SJCRH30 (cell line): Measurements from ENCODE around the gene PATJ. TPM values are rescaled to one million over a fixed set of nuclear protein-coding genes. Genes with fewer than 3 reads are reported as not detected.

Source experiments
- DNase-seq, 2 experiments: peaks; one replicate each; pipeline ENCODE4 v3.0.0-alpha.2; 2015 to 2020
- H3K27ac ChIP-seq: fragments of 250-450 bp; sonication (Bioruptor Pico); 2 replicates; pipeline ENCODE4 v1.5.1; 2020; ENCODE audit warnings: mild to moderate bottlenecking, moderate library complexity
- H3K27me3 ChIP-seq: fragments of 250-450 bp; sonication (Bioruptor Pico); 2 replicates; pipeline ENCODE4 v1.5.1; 2020; ENCODE audit warnings: mild to moderate bottlenecking, moderate library complexity
- H3K36me3 ChIP-seq: fragments of 250-450 bp; sonication (Bioruptor Pico); 2 replicates; pipeline ENCODE4 v1.5.1; 2020; ENCODE audit warnings: mild to moderate bottlenecking, moderate library complexity
- H3K4me1 ChIP-seq: fragments of 250-450 bp; sonication (Bioruptor Pico); 2 replicates; pipeline ENCODE4 v1.5.1; 2020; ENCODE audit warnings: mild to moderate bottlenecking, moderate library complexity
- H3K4me3 ChIP-seq: fragments of 250-450 bp; sonication (Bioruptor Pico); 2 replicates; pipeline ENCODE4 v1.5.1; 2020; ENCODE audit warnings: mild to moderate bottlenecking, moderate library complexity
- H3K9me3 ChIP-seq: fragments of 250-450 bp; sonication (Bioruptor Pico); replicated peaks from 2 replicates; pipeline ENCODE4 v1.5.1; 2020; ENCODE audit warnings: mild to moderate bottlenecking, moderate library complexity
- total RNA-seq: library from RNA; depleted of rRNA; stranded (reverse); fragments of >200 nt; shearing (Covaris generic); gene quantifications from 2 replicates; pipeline ENCODE4 v1.2.3, GENCODE V29; 2014

The PATJ gene
- total RNA-seq, 1 experiment from 2014 or later, result 4.0 TPM

DNA sequence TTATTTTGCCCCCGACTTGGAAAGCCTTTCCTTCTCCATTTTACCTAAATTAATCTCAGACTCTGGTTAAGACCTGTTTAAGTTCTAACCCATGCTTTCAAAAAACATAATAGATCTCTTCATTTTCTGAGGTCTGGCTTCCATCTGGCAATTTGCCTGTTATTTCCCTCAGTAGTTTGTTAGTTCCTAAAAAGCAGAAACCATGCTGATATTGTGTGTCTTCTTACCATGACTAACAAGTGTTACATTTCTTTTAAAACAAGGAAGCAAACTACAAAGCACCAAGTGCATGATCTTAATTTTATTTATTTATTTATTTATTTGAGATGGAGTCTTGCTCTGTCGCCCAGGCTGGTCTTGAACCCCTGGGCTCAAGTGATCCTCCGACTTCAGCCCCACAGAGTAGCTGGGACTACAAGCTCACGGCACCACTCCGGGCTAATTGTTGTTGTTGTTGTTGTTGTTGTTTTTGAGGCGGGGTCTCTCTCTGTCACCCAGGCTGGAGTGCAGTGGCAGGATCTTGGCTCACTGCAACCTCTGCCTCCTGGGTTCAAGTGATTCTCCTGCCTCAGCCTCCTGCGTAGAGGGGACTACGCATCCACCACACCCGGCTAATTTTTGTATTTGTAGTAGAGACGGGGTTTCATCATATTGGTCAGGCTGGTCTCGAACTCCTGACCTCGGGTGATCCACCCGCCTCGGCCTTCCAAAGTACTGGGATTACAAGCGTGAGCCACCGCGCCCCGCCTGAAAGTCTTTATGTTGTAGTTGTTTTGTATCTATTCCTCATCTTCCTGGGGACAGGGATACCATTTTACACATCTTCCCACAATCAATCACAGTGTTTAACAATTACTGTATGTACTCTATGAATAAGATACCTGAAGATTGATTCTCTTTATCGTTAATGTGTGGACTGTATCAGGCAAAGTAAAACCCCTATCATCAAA, 1.3 kb upstream of the PATJ start:
- Histone ChIP-seq H3K27me3 (no peaks in the 10 kb centered on the region), H3K4me1 (no peaks in the 10 kb centered on the region), H3K9me3 (no peaks in the 10 kb centered on the region), H3K36me3 (no peaks in the 10 kb centered on the region), H3K4me3 (peak overlapping the region; percentile 91), H3K27ac (no peak overlapping the region)
- DNase-seq, result no peak

DNA sequence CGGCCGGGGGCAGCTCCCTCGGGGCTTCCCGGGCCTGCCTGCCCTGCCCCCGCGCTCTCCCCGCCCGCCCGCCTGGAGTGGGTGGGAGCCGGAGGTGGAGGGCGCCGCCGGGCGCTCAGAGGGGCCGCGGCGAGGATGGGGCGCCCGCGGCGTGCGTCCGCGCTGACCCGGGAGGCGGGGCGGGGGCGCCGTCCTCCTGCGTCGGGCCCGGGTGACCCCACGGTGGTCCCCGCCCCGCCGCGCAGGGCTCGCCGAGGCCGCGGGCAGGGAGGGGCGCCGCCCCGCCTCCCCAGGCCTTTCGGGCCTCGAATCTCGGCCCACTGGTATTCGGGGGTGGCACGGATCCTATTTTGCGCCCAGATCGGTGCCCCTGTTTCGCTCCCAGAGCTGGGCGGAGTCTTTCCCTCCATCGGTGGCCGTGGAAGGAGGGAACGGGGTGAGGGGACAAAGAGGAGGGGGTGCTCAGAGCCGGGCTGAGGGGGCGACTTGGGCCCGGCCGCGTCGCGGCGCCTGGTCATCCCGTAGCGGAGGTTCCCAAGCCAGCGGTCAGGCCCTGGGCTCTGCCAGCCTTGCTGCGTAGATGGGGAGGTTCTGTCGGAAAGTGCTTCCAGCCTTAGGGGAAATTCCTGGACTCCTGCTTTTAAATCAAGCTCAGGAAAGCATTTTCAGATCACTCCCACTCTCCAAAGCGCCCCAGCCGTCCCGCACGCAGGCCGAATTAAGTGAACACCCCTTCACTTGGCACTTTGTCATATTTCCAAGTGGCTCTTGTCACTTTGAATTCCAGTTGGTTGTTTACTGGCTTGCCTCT, 545 bp downstream of the PATJ start:
- H3K27me3 ChIP-seq, result no peaks in the 10 kb centered on the region
- peak; percentile 77 to 78 for DNase-seq
- no peaks in the 10 kb centered on the region for H3K9me3 ChIP-seq
- H3K4me1 ChIP-seq, result no peaks in the 10 kb centered on the region
- peak overlapping the region; percentile 91 for H3K4me3 ChIP-seq
- no peaks in the 10 kb centered on the region for H3K36me3 ChIP-seq
- peak overlapping the region; percentile 80 for H3K27ac ChIP-seq

DNA sequence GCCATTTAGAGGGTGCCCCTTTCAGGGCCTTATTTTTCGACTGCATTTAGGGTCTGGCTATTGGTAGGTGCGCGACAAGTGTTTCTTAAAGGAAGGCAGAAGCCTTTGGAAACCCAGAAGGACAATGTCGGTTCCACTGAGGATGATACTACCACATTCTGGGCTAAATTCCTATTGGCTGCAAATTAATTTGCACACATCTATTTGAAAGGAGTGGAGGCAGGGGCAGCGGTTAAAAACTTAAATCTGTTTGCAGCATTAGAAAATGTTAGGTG, 1.1 kb downstream of the PATJ start:
- Histone ChIP-seq H3K4me1 (no peaks in the 10 kb centered on the region), H3K27me3 (no peaks in the 10 kb centered on the region), H3K36me3 (no peaks in the 10 kb centered on the region), H3K4me3 (peak overlapping the region; percentile 91), H3K27ac (peak overlapping the region; percentile 80), H3K9me3 (no peaks in the 10 kb centered on the region)
- DNase-seq, result no peak

DNA sequence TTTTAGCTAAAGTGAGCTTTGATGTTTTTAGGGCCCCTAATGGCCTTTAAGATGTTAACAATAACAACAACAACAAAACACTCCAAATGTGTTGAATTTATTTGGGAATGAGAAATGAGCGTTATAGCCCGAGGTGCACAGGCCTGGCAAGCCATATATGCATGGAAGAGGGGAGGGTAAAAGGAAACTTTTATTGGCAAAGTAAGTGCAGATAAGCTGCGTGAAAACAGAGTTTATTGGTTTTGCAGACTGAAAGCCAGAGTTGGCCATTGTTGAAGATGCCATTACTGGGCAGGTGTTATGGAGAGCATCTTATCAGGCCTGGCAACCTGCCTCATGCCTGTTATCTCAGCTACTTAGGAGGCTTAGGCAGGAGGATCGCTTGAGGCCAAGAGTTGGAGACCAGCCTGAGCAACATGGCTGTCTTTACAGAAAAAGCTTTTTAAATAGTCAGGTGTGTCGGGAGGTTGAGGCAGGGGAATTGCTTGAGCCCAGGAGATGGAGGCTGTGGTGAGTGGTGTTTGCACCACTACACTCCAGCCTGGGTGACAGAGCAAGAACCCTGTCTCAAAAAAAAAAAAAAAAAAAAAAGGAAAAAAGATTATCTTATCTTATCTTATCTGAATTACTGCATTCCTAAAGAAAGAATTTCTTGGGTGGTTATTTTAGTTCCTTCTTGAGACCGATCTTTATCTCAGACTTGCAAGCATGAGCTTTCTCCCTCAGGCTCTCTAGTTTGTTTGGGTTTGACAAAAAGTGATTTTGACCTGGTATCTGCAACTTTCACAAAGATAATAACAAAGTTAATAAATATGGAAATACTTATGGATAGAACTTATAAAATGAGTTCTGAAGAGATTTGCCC, 1.7 kb downstream of the PATJ start:
- no peaks in the 10 kb centered on the region for H3K36me3 ChIP-seq
- H3K27ac ChIP-seq, result no peak overlapping the region
- no peak for DNase-seq
- H3K4me1 ChIP-seq, result no peaks in the 10 kb centered on the region
- no peaks in the 10 kb centered on the region for H3K9me3 ChIP-seq
- no peaks in the 10 kb centered on the region for H3K27me3 ChIP-seq
- H3K4me3 ChIP-seq, result peak overlapping the region; percentile 91

DNA sequence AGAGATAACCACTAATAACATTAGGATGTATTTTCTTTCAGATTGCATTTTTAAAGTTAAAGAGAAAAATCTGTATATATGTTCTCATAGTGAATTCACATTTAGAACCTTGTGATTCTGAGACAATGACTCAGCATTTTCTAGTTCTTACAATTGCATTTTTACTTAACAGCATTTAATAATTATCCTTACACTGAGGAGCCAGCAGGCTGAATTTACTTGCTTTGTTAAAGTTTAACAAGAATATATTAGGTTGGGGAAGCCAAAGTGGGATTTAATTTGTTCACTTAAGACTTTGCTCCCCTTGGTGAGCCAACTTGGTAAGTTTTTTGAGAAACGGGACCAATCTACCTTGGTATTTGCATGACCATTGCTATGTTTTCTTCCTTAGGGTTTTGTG, 4.5 kb downstream of the PATJ start:
- Histone ChIP-seq H3K27ac (no peak overlapping the region), H3K36me3 (no peaks in the 10 kb centered on the region), H3K4me1 (no peaks in the 10 kb centered on the region), H3K9me3 (no peaks in the 10 kb centered on the region), H3K4me3 (no peak overlapping the region), H3K27me3 (no peaks in the 10 kb centered on the region)
- no peak for DNase-seq

DNA sequence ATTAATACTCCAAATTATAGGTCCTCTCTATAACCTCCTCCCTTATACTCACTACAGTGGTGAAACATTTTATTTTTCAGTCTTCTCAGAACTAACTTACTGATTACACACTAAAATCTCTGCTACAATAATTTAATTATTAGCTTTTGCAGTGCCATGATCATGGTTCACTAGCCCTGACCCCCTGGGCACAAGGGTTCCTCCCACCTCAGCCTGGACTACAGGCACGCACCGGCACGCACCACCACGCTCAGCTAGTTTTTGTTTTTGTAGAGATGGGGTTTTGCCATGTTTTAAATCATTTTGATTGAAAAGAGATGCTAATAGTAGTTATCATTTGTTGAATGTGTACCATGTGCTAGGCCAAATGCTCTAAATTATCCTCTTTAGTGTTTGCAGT, 6.3 kb downstream of the PATJ start:
- H3K27me3 ChIP-seq, result no peaks in the 10 kb centered on the region
- DNase-seq, result no peak

DNA sequence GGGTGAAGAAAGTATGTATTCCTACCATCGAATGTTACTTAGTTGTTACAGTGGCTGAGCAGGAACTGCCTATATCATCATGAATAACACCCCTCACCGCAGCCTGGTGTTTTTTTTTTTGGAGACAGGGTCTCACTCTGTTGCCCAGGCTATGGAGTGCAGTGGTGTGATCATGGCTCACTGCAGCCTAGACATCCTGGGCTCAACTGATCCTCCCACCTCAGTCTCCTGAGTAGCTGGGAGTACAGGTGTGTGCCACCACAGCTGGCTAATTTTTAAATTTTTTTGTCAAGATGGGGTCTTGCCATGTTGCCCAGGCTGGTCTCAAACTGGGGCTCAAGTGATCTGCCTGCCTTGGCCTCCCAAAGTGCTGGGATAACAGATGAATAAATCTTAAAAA, 7.3 kb downstream of the PATJ start:
- H3K27me3 ChIP-seq, result no peaks in the 10 kb centered on the region
- no peaks in the 10 kb centered on the region for H3K36me3 ChIP-seq
- H3K9me3 ChIP-seq, result no peaks in the 10 kb centered on the region
- no peak overlapping the region for H3K4me3 ChIP-seq
- no peak for DNase-seq
- H3K27ac ChIP-seq, result no peak overlapping the region
- no peaks in the 10 kb centered on the region for H3K4me1 ChIP-seq

More for the DNA sequence above, 6.3 kb downstream of the PATJ start:
- Histone ChIP-seq H3K27ac (no peak overlapping the region), H3K9me3 (no peaks in the 10 kb centered on the region), H3K36me3 (no peaks in the 10 kb centered on the region), H3K4me1 (no peaks in the 10 kb centered on the region), H3K4me3 (no peak overlapping the region)

DNA sequence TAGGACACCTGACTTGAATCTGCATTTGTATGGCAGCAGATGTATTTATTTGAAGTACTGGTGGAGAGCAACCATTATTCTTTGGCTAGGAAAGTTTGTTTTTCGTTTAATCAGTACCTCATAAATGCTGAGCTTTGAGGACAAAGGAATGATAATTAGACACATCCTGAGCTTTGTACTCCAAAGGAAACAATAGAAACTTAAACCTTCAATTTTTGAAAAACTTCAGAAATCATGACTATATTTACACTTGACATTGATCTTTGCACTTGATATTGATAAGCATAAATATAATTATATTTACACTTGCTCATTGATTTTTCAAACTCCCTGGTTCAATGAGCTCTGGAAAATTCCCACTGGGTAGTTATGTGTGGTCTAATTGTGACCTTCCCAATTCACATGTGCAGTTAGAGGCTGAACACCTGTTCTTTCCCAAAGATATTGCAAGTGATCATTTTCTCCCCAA, 10.7 kb downstream of the PATJ start:
- no peak overlapping the region for H3K4me3 ChIP-seq
- H3K27ac ChIP-seq, result no peak overlapping the region
- DNase-seq, result no peak
- no peaks in the 10 kb centered on the region for H3K9me3 ChIP-seq
- no peaks in the 10 kb centered on the region for H3K4me1 ChIP-seq
- no peaks in the 10 kb centered on the region for H3K36me3 ChIP-seq
- H3K27me3 ChIP-seq, result no peaks in the 10 kb centered on the region

DNA sequence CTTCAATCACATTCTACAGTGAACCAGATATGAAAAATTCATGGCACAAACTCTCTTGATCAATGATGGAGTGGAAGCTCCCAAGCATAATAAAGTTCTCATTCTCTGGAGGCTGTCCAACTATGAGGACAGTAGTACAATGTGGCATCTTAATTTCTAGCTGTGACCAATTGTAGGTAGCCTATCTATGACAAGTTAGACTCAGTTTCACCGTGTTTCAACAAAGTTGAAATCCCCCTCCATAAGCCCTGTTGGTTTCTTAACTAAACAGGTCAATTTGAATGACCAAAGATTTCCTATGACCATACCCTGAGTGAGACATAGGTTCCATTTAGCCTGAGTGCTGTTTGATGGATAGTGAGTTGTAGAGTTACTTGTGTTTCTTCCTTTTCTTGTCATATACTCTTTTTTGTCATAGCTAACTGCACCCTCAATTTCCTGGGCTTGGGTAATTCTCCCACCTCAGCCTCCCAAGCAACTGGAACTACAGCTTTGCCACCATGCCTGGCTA, 11.8 kb downstream of the PATJ start:
- DNase-seq, result no peak
- no peaks in the 10 kb centered on the region for H3K36me3 ChIP-seq
- H3K9me3 ChIP-seq, result no peaks in the 10 kb centered on the region
- no peak overlapping the region for H3K4me3 ChIP-seq
- no peaks in the 10 kb centered on the region for H3K4me1 ChIP-seq
- H3K27me3 ChIP-seq, result no peaks in the 10 kb centered on the region
- no peak overlapping the region for H3K27ac ChIP-seq

DNA sequence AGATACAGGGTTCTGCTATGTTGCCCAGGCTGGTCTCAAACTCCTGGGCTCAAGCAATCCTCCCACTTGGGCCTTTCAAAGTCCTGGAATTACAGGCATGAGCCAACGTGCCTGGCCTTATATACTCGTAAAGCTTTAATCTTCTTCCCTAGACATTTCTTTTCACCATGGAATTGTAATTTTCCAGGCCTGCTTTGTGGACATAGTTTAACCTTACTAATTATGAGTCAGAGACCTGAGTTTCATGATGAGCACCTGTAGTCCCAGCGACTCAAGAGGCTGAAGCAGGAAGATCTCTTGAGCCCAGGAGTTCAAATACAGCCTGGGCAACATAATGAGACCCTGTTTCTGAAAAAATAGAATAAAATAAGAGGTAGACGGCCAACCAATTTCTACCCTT, 12.3 kb downstream of the PATJ start:
- H3K27me3 ChIP-seq, result no peaks in the 10 kb centered on the region
- H3K36me3 ChIP-seq, result no peaks in the 10 kb centered on the region
- peak in 1 of 2 experiments; percentile 18 for DNase-seq
- no peaks in the 10 kb centered on the region for H3K4me1 ChIP-seq
- H3K4me3 ChIP-seq, result no peak overlapping the region
- H3K9me3 ChIP-seq, result no peaks in the 10 kb centered on the region
- no peak overlapping the region for H3K27ac ChIP-seq

DNA sequence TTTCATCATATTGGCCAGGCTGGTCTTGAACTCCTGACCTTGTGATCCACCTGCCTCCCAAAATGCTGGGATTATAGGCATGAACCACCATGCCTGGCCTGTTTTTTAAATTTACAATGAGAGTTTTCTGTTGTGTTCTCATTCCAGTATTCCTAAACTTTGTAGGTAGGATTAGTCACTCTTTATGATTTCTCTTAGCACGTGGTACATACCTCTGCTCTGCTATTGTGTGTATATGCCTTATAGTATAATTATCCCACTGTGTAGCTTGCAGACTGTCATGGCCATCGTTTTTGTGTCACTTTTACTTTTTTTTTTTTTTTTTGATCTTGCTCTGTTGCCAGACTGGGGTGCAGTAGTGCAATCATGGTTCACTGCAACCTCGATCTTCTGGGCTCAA, 14.5 kb downstream of the PATJ start:
- Histone ChIP-seq H3K4me1 (no peaks in the 10 kb centered on the region), H3K27me3 (no peaks in the 10 kb centered on the region), H3K36me3 (no peaks in the 10 kb centered on the region), H3K9me3 (no peaks in the 10 kb centered on the region), H3K4me3 (no peak overlapping the region), H3K27ac (no peak overlapping the region)
- DNase-seq, result no peak

DNA sequence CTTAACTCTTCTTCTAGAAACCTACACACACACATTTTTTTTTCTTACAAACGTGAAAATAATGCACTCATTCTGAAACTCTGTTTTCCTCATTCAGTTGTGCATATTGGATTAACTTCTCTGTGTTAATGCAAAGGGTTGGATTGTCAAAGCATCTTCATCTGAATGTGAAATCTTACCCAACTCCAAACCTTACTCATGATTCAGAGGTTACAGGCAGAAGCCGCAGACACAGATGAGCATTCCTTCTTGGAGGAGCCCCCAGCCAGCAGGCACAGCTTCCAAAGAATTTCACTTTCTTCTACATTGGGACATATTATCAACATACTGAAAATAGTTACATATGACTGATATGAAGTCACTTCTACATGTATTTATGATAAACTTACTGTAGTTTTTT, 15.7 kb downstream of the PATJ start:
- Histone ChIP-seq H3K27me3 (no peaks in the 10 kb centered on the region), H3K27ac (no peak overlapping the region), H3K36me3 (no peaks in the 10 kb centered on the region), H3K4me3 (no peak overlapping the region), H3K9me3 (no peaks in the 10 kb centered on the region), H3K4me1 (no peaks in the 10 kb centered on the region)
- no peak for DNase-seq

DNA sequence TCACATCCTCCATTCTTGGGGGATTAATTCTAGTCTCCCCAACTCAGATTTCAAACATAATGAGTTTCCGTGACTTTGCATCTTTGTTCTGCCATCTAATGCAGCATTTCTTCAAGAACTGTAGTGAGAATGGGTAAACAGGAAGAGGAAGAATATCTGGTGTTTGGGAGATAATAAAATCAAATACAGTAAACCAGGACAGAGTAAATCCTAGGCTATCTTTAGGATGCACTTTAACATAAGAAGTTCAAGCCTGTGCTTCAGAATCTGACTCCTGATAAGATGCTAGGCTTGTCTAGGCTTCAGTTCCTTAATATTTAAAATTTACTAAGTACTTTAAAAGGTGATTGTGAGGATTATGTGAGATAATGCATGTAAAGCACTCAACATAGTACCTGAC, 27.9 kb downstream of the PATJ start:
- Histone ChIP-seq H3K36me3 (no peaks in the 10 kb centered on the region), H3K9me3 (no peaks in the 10 kb centered on the region), H3K4me3 (no peak overlapping the region), H3K27me3 (no peaks in the 10 kb centered on the region), H3K4me1 (no peaks in the 10 kb centered on the region), H3K27ac (no peak overlapping the region)
- no peak for DNase-seq

DNA sequence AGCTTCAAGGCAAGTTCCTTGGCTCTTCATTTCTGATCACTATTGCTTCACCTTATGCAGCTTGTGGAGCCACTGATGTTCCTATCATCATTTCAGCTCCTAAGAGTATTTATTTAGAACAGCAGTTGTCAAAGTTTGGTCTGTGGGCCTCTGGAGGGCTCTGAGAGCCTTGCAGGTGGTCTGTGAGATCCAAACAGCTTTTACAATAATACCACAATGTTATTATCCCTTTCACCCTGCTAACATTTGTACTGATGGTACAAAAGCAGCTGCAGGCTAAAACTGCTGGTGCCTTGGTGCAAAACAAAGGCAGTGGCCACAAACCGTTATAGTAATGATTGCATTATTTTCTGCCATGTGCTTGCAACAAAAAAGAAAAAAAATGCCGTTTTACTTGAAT, 33.8 kb downstream of the PATJ start:
- H3K9me3 ChIP-seq, result no peaks in the 10 kb centered on the region
- H3K36me3 ChIP-seq, result no peaks in the 10 kb centered on the region
- H3K4me1 ChIP-seq, result peaks cover 2% of the 10 kb centered on the region; the same call in 1 of the 2 replicates
- H3K4me3 ChIP-seq, result no peak overlapping the region
- no peaks in the 10 kb centered on the region for H3K27me3 ChIP-seq
- peak; percentile 39 to 59 for DNase-seq
- H3K27ac ChIP-seq, result no peak overlapping the region
